ENCODE results near the gene SMG6.

SMG6 gene

GRCh38 chr17:2188971-2189630 is 114.5 kb downstream of the SMG6 start:
- Histone ChIP-seq H3K36me3 (ENCODE audit: control insufficient read depth in 2 of 2, insufficient read depth in 1 of 2, low read length in 2 of 2) (peaks cover 16 to 56% of the 10 kb centered on the region in 2 experiments), H3K27ac (ENCODE audit: extremely low read depth, low read depth, low read length) (no peak overlapping the region), H3K9me3 (ENCODE audit: control insufficient read depth, insufficient read depth, low read depth, low read length) (no peaks in the 10 kb centered on the region), H3K4me1 (ENCODE audit: control insufficient read depth, insufficient read depth, low read length) (0 out of 2 replicates have a peak, but pooled peaks cover 2% of the 10 kb centered on the region), H3K4me3 (ENCODE audit: low read depth, low read length) (no peak overlapping the region)
- TF ChIP-seq ZNF138 (tag by site-specific recombination; IDR thresholded peaks at IDR 0.05; ENCODE audit: borderline replicate concordance), result no peak
- no peak for TF ChIP-seq PBX3 (CRISPR knock-in tag; IDR thresholded peaks at IDR 0.05)
- TF ChIP-seq OSR2 (tag by site-specific recombination; IDR thresholded peaks at IDR 0.05), result no peak
- no peak for TF ChIP-seq ZNF202 (tag by site-specific recombination; IDR thresholded peaks at IDR 0.05; ENCODE audit: borderline replicate concordance)
- no peak for TF ChIP-seq ZNF626 (tag by site-specific recombination; IDR thresholded peaks at IDR 0.05)
- TF ChIP-seq ZIC2 (tag by site-specific recombination; IDR thresholded peaks at IDR 0.05), result no peak
- no peak for TF ChIP-seq GLI4 (tag by site-specific recombination; IDR thresholded peaks at IDR 0.05)
- no peak for TF ChIP-seq ZNF791 (tag by site-specific recombination; IDR thresholded peaks at IDR 0.05)
- TF ChIP-seq ZNF624 (tag by site-specific recombination; IDR thresholded peaks at IDR 0.05), result no peak
- no peak for TF ChIP-seq ZNF335 (tag by site-specific recombination; conservative IDR thresholded peaks at IDR 0.05)
- no peak for TF ChIP-seq ZNF114 (tag by site-specific recombination; IDR thresholded peaks at IDR 0.05)
- TF ChIP-seq ZNF792 (tag by site-specific recombination; IDR thresholded peaks at IDR 0.05), result no peak
- no peak for TF ChIP-seq PRDM1 (tag by site-specific recombination; IDR thresholded peaks at IDR 0.05)
- no peak for TF ChIP-seq ZNF423 (tag by site-specific recombination; IDR thresholded peaks at IDR 0.05)
- TF ChIP-seq ZNF571 (tag by site-specific recombination; IDR thresholded peaks at IDR 0.05), result no peak
- TF ChIP-seq WT1 (tag by site-specific recombination; IDR thresholded peaks at IDR 0.05), result no peak
- TF ChIP-seq ZNF768 (tag by site-specific recombination; IDR thresholded peaks at IDR 0.05), result no peak
- ChIA-PET POLR2A (no interaction called here), CTCF (interaction anchor here (2.1 kb wide), 1 partner anchor 56 kb away, joined by 6 read pairs; no protein-coding TSS in a partner anchor)

GRCh38 chr17:2187758-2188157 is 115.8 kb downstream of the SMG6 start:
- TF ChIP-seq ZNF544 (tag by site-specific recombination; IDR thresholded peaks at IDR 0.05), result no peak
- no peak for TF ChIP-seq ZNF426 (tag by site-specific recombination; IDR thresholded peaks at IDR 0.05)
- no peak for TF ChIP-seq BCL11A (tag by site-specific recombination; IDR thresholded peaks at IDR 0.05; ENCODE audit: low read depth)
- no peak for TF ChIP-seq YY1 (tag by site-specific recombination; IDR thresholded peaks at IDR 0.05)
- no peak for TF ChIP-seq OVOL3 (tag by site-specific recombination; IDR thresholded peaks at IDR 0.05)
- TF ChIP-seq ZNF140 (tag by site-specific recombination; IDR thresholded peaks at IDR 0.05), result no peak
- TF ChIP-seq ZNF473 (tag by site-specific recombination; IDR thresholded peaks at IDR 0.05), result no peak
- TF ChIP-seq EGR2 (tag by site-specific recombination; IDR thresholded peaks at IDR 0.05; ENCODE audit: low read depth), result no peak
- TF ChIP-seq GLI4 (tag by site-specific recombination; IDR thresholded peaks at IDR 0.05), result no peak
- no peak for TF ChIP-seq ZNF37A (tag by site-specific recombination; IDR thresholded peaks at IDR 0.05)
- TF ChIP-seq ZNF146 (tag by site-specific recombination; IDR thresholded peaks at IDR 0.05), result no peak
- no peak for TF ChIP-seq ZNF530 (tag by site-specific recombination; IDR thresholded peaks at IDR 0.05; ENCODE audit: low read depth)
- no peak for TF ChIP-seq ZNF133 (tag by site-specific recombination; IDR thresholded peaks at IDR 0.05)
- no peak for TF ChIP-seq SETDB1 (IDR thresholded peaks at IDR 0.05; ENCODE audit: insufficient read length, low read length)
- no peak for TF ChIP-seq ZNF610 (tag by site-specific recombination; IDR thresholded peaks at IDR 0.05; ENCODE audit: borderline replicate concordance)
- TF ChIP-seq ZNF660 (tag by site-specific recombination; IDR thresholded peaks at IDR 0.05), result no peak
- no peak for TF ChIP-seq ZFP69B (tag by site-specific recombination; IDR thresholded peaks at IDR 0.05)
- Histone ChIP-seq H3K9me3 (ENCODE audit: control insufficient read depth, insufficient read depth, low read depth, low read length) (no peaks in the 10 kb centered on the region), H3K4me1 (ENCODE audit: control insufficient read depth, insufficient read depth, low read length) (0 out of 2 replicates have a peak, but pooled peaks cover 1% of the 10 kb centered on the region), H3K4me3 (ENCODE audit: low read depth, low read length) (no peak overlapping the region), H3K36me3 (ENCODE audit: control insufficient read depth in 2 of 2, insufficient read depth in 1 of 2, low read length in 2 of 2) (peaks cover 20 to 55% of the 10 kb centered on the region in 2 experiments; a peak in 2 of 3 replicates), H3K27ac (ENCODE audit: extremely low read depth, low read depth, low read length) (no peak overlapping the region)
- CTCF ChIA-PET, result no interaction called here
- POLR2A ChIA-PET, result no interaction called here
